ENCODE results near the gene KCNK17. TPM values are rescaled to one million over a fixed set of nuclear protein-coding genes. Genes with fewer than 3 reads are reported as not detected.

The KCNK17 gene
- not detected for polyA plus RNA-seq (2012; ENCODE audit: missing spikeins)

- DNase-seq (ENCODE audit: insufficient read length) (no peak), FAIRE-seq (no peak)
- TF ChIP-seq POLR2A (IDR thresholded peaks at IDR 0.05; ENCODE audit: low read depth, low read length), result no peak
- no peak for TF ChIP-seq TAF1 (IDR thresholded peaks at IDR 0.05; ENCODE audit: borderline replicate concordance, low read depth, low read length)
- no peak for TF ChIP-seq POLR2AphosphoS5 (IDR thresholded peaks at IDR 0.05; ENCODE audit: low read depth, low read length)
These were observed at the start of gene KCNK17 for GRCh38 chr6:39314273-39314795. Gene KCNK17 (minus strand): TSS chr6:39314419. CDS start chr6:39314320, 99 bp downstream.

DNA sequence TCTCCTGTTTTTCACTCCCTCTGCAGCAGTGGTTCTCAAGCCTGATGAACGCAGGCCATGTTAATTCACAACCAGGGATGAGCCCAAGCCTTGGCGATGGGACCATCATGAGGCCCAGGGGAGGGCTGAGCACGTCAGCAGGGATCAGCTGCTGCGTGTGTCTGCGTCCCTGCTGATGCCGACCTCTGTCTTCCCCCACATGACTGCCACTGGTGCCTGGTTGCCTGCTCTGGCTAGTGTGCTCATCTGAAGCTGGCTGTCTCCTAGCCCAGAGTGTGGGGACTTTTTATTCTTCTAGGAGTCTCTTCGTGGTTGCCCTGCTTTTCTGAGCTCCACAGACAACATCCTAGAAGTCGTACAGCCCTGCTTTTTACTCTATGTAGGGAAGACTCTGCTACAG is 49.1 kb upstream of the KCNK17 start:
- no peak for DNase-seq (ENCODE audit: insufficient read length)
- FAIRE-seq, result no peak
- TF ChIP-seq POLR2A (IDR thresholded peaks at IDR 0.05; ENCODE audit: low read depth, low read length), result no peak
- no peak for TF ChIP-seq POLR2AphosphoS5 (IDR thresholded peaks at IDR 0.05; ENCODE audit: low read depth, low read length)
- TF ChIP-seq TAF1 (IDR thresholded peaks at IDR 0.05; ENCODE audit: borderline replicate concordance, low read depth, low read length), result no peak

DNA sequence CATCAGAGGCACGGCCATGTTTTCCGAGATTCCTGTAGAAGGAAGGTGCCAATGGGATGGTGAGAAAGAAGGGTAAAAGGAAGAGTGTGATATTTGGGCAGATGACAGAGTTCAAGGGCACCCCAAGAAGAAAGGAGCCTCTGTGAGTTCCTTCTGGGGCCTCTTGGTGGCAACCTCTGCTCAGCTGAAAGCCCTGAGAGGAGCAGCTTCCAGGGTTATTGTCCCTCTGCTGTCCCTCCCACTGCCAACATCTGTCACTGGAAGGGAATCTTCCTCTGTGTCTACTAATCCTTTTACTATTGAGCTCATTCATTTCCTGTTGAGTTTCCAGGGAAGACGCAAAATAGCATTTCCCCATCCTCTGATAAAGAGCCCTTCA is 48.3 kb upstream of the KCNK17 start:
- TF ChIP-seq POLR2A (IDR thresholded peaks at IDR 0.05; ENCODE audit: low read depth, low read length) (no peak), TAF1 (IDR thresholded peaks at IDR 0.05; ENCODE audit: borderline replicate concordance, low read depth, low read length) (no peak), POLR2AphosphoS5 (IDR thresholded peaks at IDR 0.05; ENCODE audit: low read depth, low read length) (no peak)
- DNase-seq (ENCODE audit: insufficient read length) (no peak), FAIRE-seq (no peak)

DNA sequence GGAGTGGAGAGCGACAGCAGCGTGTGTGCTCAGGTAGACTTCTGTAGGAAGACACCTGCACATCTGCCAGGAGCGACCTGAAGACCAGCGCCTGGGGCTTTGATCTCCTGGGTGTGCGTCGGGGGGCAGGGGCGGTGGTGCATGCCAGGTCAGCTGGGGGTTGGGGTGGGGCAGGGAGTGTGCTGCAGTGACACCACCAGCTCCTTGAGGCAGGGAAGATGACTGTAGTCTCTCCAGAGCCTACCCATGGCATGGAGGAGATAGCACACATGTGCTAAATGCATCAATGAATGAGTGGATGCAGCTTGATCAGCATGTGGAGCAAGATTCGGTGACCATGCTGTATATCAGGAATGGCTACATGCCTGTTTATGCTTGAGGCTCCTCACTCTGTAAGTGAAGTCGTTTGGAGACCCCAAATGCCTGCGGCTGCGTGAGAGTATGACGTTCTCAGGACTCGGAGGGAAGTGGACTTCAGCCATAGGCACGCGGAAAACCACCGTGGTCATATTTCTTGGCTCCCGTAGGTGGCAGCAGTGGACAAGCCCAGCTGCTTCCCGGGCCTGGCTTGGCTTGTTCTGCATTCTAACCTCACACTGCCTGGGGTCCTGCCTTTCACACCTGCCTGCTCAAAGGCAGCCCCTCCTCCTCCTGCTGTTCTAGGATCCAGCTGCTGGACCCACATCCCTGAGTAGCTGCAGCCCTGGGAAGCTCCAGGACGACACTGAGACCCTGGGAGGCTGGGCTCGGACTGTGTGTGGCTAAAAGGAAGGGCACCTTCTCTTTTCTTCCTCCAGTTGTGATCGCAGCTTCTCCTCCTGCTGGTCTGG is 47.7 kb upstream of the KCNK17 start:
- peak; percentile 87 for FAIRE-seq

DNA sequence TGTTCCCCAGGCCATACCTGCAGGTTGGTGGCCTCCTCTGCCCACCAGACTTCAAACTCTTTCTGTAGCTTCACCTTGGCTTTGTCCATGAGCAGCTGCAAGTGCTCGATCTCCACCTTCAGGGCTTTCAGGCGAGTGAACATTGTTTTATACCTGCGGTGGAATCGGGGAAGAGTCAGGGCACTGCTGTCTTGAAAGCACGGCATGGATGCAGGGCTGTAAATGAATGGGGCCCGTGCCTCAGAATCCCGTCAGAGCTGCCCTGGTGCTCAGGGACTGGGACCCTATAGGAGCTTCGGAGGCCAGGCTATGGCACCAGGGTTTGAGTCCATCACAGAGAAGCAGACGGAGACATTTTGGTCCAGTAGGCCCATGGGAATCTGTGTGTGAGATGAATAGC is 46.2 kb upstream of the KCNK17 start:
- TF ChIP-seq TAF1 (IDR thresholded peaks at IDR 0.05; ENCODE audit: borderline replicate concordance, low read depth, low read length) (no peak), POLR2AphosphoS5 (IDR thresholded peaks at IDR 0.05; ENCODE audit: low read depth, low read length) (no peak), POLR2A (IDR thresholded peaks at IDR 0.05; ENCODE audit: low read depth, low read length) (no peak)
- FAIRE-seq, result no peak
- DNase-seq (ENCODE audit: insufficient read length), result no peak

More for the DNA sequence above, 47.7 kb upstream of the KCNK17 start:
- DNase-seq (ENCODE audit: insufficient read length), result peak; percentile 71
- TF ChIP-seq TAF1 (IDR thresholded peaks at IDR 0.05; ENCODE audit: borderline replicate concordance, low read depth, low read length) (no peak), POLR2AphosphoS5 (IDR thresholded peaks at IDR 0.05; ENCODE audit: low read depth, low read length) (no peak), POLR2A (IDR thresholded peaks at IDR 0.05; ENCODE audit: low read depth, low read length) (no peak)

GRCh38 chr6:39357998-39358686 is 43.9 kb upstream of the KCNK17 start:
- FAIRE-seq, result no peak
- no peak for DNase-seq (ENCODE audit: insufficient read length)
- TF ChIP-seq POLR2A (IDR thresholded peaks at IDR 0.05; ENCODE audit: low read depth, low read length), result no peak
- no peak for TF ChIP-seq POLR2AphosphoS5 (IDR thresholded peaks at IDR 0.05; ENCODE audit: low read depth, low read length)
- TF ChIP-seq TAF1 (IDR thresholded peaks at IDR 0.05; ENCODE audit: borderline replicate concordance, low read depth, low read length), result no peak

- TF ChIP-seq POLR2AphosphoS5 (IDR thresholded peaks at IDR 0.05; ENCODE audit: low read depth, low read length) (no peak), POLR2A (IDR thresholded peaks at IDR 0.05; ENCODE audit: low read depth, low read length) (no peak), TAF1 (IDR thresholded peaks at IDR 0.05; ENCODE audit: borderline replicate concordance, low read depth, low read length) (no peak)
- FAIRE-seq, result no peak
- DNase-seq (ENCODE audit: insufficient read length), result no peak
These were observed 39.6 kb upstream of the KCNK17 start for GRCh38 chr6:39353698-39354315.

DNA sequence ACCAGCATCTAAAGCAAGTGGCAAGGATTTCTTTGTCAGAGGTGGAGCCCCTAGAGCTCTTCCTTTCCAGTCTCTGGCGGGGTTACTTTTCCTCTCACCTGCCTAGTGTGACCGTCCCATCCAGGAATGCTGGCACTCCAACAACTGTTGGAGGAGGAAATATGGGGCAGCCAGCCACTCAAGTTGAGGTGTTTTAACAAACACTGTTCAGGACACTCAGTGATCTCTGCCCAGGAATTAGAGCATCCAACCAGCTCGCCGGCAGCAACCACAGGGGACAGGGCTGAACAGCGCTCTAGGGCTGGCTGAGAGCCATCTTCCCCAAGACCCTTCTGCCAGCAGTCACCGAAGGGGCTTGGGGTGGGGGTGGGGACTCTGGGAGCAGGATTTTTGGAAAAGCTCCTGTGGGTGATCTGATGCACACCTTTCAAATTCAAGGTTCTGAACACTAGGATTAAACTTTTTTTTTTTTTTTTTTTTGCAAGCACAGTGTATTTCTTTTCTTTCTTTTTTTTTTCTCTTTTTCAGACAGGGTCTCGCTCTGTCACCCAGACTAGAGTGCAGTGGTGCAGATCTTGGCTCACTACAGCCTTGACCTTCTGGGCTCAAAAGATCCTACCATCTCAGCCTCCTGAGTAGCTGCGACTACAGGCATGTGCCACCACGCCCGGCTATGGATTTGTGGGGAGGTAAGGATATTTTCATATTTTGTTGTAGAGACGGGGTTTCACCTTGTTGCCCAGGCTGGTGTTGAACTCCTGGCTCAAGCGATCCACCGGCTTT is 36.7 kb upstream of the KCNK17 start:
- FAIRE-seq (no peak), DNase-seq (ENCODE audit: insufficient read length) (no peak)
- TF ChIP-seq POLR2A (IDR thresholded peaks at IDR 0.05; ENCODE audit: low read depth, low read length) (no peak), POLR2AphosphoS5 (IDR thresholded peaks at IDR 0.05; ENCODE audit: low read depth, low read length) (no peak), TAF1 (IDR thresholded peaks at IDR 0.05; ENCODE audit: borderline replicate concordance, low read depth, low read length) (no peak)

DNA sequence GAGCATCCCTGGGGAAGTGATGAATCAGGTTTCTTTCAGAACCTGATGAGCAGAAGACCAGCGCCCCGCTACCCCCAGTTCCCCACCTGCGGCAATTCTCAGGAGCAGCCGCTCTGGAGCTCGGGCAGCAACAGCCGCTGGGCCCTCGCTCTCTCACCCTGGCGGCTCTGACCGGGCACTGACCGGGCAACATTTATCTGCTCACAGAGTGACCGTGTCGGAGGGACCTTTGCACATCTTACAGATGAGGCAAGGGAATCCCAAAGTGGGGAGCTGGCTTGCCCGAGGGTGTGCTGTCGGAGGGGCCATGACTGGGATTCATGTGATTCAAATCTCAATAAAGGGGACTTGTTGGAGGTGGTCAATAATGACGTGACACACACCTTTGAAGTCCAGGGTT is 34.5 kb upstream of the KCNK17 start:
- FAIRE-seq (no peak), DNase-seq (ENCODE audit: insufficient read length) (no peak)
- TF ChIP-seq POLR2AphosphoS5 (IDR thresholded peaks at IDR 0.05; ENCODE audit: low read depth, low read length) (no peak), TAF1 (IDR thresholded peaks at IDR 0.05; ENCODE audit: borderline replicate concordance, low read depth, low read length) (no peak), POLR2A (IDR thresholded peaks at IDR 0.05; ENCODE audit: low read depth, low read length) (no peak)

- peak; percentile 91 for FAIRE-seq
- DNase-seq (ENCODE audit: insufficient read length), result peak; percentile 72
These were observed 33.8 kb upstream of the KCNK17 start for GRCh38 chr6:39347906-39348585.

More at GRCh38 chr6:39347906-39348585, 33.8 kb upstream of the KCNK17 start:
- no peak for TF ChIP-seq POLR2AphosphoS5 (IDR thresholded peaks at IDR 0.05; ENCODE audit: low read depth, low read length)
- no peak for TF ChIP-seq TAF1 (IDR thresholded peaks at IDR 0.05; ENCODE audit: borderline replicate concordance, low read depth, low read length)
- no peak for TF ChIP-seq POLR2A (IDR thresholded peaks at IDR 0.05; ENCODE audit: low read depth, low read length)

Measured in GM12892 (cell line).